ENCODE results near the gene CCDC122. TPM values are rescaled to one million over a fixed set of nuclear protein-coding genes. Genes with fewer than 3 reads are reported as not detected.

CCDC122 gene
- total and polyA plus RNA-seq, 2 experiments from 2014 or later = 4.1 to 7.6 TPM

DNA sequence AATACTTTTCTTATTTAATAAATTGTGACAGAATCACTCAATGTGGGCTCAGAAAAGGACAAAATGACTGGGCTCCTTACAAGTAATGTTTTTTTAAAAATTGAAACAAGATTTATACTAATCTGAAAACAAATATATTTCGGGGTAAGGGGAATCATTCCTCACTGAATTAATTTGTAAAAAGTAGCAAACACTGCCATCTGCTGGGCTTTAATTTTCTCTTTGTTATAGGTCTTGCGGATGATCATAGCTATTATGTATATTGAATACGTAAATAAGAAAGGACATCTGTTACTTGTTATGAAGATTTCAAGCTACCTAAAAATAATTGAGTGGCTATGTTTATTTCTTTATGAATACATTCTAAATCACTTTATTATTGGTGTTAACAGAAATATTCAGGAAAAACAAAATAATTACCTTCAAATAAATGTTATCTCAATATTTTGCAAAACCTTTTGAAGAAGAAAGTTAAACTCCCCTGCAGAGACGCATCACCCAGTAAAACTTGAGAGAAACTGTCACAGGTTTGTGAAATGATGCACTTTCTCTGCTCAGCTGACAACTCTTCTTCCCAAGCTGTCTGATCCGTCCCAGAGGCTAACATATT is 75.0 kb downstream of the CCDC122 start:
- Histone ChIP-seq H3K4me2 (ENCODE audit: unreplicated experiment) (peak overlapping the region; percentile 63), H3K9ac (peak overlapping the region; percentile 48), H3K36me3 (ENCODE audit: low read depth) (no peaks in the 10 kb centered on the region), H3K9me3 (ENCODE audit: low read depth) (no peaks in the 10 kb centered on the region), H3K4me1 (ENCODE audit: insufficient read depth) (peaks cover 10% of the 10 kb centered on the region; the same call in 1 of the 2 replicates), H3K27me3 (replicated peaks; ENCODE audit: insufficient read depth) (no peaks in the 10 kb centered on the region), H3F3A (ENCODE audit: insufficient read depth) (peaks cover 10% of the 10 kb centered on the region), H3K9me2 (ENCODE audit: insufficient read depth) (no peaks in the 10 kb centered on the region), H3K27ac (peak overlapping the region; percentile 85), H3K4me3 (peak overlapping the region; percentile 53), H3K79me2 (ENCODE audit: insufficient read depth) (no peaks in the 10 kb centered on the region), H4K20me1 (ENCODE audit: insufficient read depth) (no peaks in the 10 kb centered on the region), H2AFZ (peak overlapping the region; percentile 42)
- no peak for TF ChIP-seq EZH2phosphoT487 (IDR thresholded peaks at IDR 0.05; ENCODE audit: insufficient read depth, low read depth)
- no peak for TF ChIP-seq EZH2 (IDR thresholded peaks at IDR 0.05; ENCODE audit: insufficient read depth, poor library complexity, severe bottlenecking)
- peak; percentile 75 for DNase-seq
- in situ Hi-C loops (cut with MboI) = no loop called here
- WGBS, 2 experiments (ENCODE audit: low coverage in 1 of 2, low lambda C conversion rate in 2 of 2, missing lambda C conversion rate in 2 of 2) = 6 to 11% methylated on average over 5 of the region's 5 CpGs

DNA sequence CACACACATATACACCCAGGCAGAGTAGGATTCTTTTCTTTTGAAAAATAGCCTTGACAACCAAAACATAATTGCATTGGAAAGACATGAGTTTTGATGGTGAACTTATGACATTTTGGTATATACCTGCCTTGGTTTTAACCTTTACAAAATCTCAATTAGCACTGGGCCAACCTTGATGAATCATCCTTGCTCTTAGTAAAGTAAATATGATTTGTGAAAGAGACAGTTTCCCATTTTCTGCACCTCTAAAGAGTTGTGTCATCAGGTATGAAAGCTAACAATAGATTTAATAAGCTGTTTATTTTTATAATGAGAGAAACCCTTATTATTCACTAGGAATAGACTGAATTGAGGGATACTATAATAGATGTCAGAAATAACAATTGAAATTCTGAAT is 77.0 kb downstream of the CCDC122 start:
- TF ChIP-seq EZH2 (IDR thresholded peaks at IDR 0.05; ENCODE audit: insufficient read depth, poor library complexity, severe bottlenecking) (no peak), EZH2phosphoT487 (IDR thresholded peaks at IDR 0.05; ENCODE audit: insufficient read depth, low read depth) (no peak)
- H3K27me3 ChIP-seq (replicated peaks; ENCODE audit: insufficient read depth) = no peaks in the 10 kb centered on the region; the same call in 1 of the 2 replicates

DNA sequence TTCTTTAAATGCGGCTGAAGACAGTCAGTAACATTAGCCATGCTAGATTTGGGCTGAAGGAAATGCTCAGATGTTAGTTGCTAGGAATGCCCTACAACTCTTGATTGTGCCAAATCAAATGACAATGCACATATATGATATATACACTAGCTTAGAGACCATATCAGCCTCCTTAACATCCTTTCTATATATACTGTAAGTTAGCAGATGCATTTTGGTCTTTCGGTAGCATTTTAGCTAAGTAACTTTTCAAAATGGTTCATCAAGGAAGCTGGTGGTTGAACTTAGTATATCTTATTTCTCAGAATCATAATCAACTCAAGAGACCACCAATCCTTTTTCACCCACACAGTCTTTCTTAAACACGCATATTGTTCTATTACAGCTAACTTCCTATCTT is 78.7 kb downstream of the CCDC122 start:
- in situ Hi-C loops (cut with MboI) = no loop called here
- TF ChIP-seq EZH2 (IDR thresholded peaks at IDR 0.05; ENCODE audit: insufficient read depth, poor library complexity, severe bottlenecking) (no peak), EZH2phosphoT487 (IDR thresholded peaks at IDR 0.05; ENCODE audit: insufficient read depth, low read depth) (no peak)
- WGBS, 2 experiments (ENCODE audit: low coverage in 1 of 2, low lambda C conversion rate in 2 of 2, missing lambda C conversion rate in 2 of 2) = 89 to 99% methylated on average over 3 of the region's 3 CpGs

More for the DNA sequence above, 77.0 kb downstream of the CCDC122 start:
- H3K79me2 ChIP-seq (ENCODE audit: insufficient read depth) = no peaks in the 10 kb centered on the region
- no peaks in the 10 kb centered on the region for H4K20me1 ChIP-seq (ENCODE audit: insufficient read depth)
- DNase-seq = no peak
- H3K9ac ChIP-seq = no peak overlapping the region
- H3K4me1 ChIP-seq (ENCODE audit: insufficient read depth) = peaks cover 10% of the 10 kb centered on the region; the same call in 1 of the 2 replicates
- H3K27ac ChIP-seq = no peak overlapping the region
- peaks cover 10% of the 10 kb centered on the region for H3F3A ChIP-seq (ENCODE audit: insufficient read depth)
- H2AFZ ChIP-seq = no peak overlapping the region
- no peak overlapping the region for H3K4me2 ChIP-seq (ENCODE audit: unreplicated experiment)
- H3K36me3 ChIP-seq (ENCODE audit: low read depth) = no peaks in the 10 kb centered on the region
- no peaks in the 10 kb centered on the region for H3K9me3 ChIP-seq (ENCODE audit: low read depth)
- no peak overlapping the region for H3K4me3 ChIP-seq
- H3K9me2 ChIP-seq (ENCODE audit: insufficient read depth) = no peaks in the 10 kb centered on the region
- in situ Hi-C loops (cut with MboI) = no loop called here

DNA sequence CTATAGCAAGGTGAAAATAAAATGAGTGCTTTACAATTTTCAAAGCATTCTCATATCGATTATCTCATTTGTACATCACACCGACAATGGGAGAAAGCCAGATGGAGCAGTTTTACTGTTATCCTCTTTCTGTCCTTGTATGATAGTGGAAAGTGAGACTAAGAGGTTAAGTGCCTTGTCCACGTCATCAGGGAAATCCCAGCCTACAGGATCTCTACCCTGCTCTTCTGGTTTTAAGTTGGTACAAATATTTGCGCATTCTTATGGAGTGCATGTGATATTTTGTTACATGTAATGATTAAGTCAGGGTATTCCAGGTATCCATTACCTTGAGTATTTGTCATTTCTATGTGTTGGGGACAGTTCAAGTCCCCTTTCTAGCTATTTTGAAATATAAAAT is 80.3 kb downstream of the CCDC122 start:
- no peak overlapping the region for H3K4me2 ChIP-seq (ENCODE audit: unreplicated experiment)
- no peak overlapping the region for H3K4me3 ChIP-seq
- no peaks in the 10 kb centered on the region for H3K79me2 ChIP-seq (ENCODE audit: insufficient read depth)
- H2AFZ ChIP-seq = no peak overlapping the region
- H3K9ac ChIP-seq = no peak overlapping the region
- H4K20me1 ChIP-seq (ENCODE audit: insufficient read depth) = no peaks in the 10 kb centered on the region
- no peaks in the 10 kb centered on the region for H3K9me2 ChIP-seq (ENCODE audit: insufficient read depth)
- in situ Hi-C loops (cut with MboI) = loop anchor here (25.0 kb wide), 2 partner anchors 487 to 712 kb away; no protein-coding TSS in a partner anchor
- H3K27me3 ChIP-seq (replicated peaks; ENCODE audit: insufficient read depth) = peaks cover 4% of the 10 kb centered on the region; the same call in 1 of the 2 replicates
- no peak overlapping the region for H3K27ac ChIP-seq
- H3K4me1 ChIP-seq (ENCODE audit: insufficient read depth) = 0 out of 2 replicates have a peak, but pooled peaks cover 2% of the 10 kb centered on the region
- DNase-seq = no peak
- H3K9me3 ChIP-seq (ENCODE audit: low read depth) = no peaks in the 10 kb centered on the region
- no peaks in the 10 kb centered on the region for H3F3A ChIP-seq (ENCODE audit: insufficient read depth)
- WGBS, 2 experiments (ENCODE audit: low coverage in 1 of 2, low lambda C conversion rate in 2 of 2, missing lambda C conversion rate in 2 of 2) = 89 to 91% methylated on average over 4 of the region's 4 CpGs
- no peak for TF ChIP-seq EZH2phosphoT487 (IDR thresholded peaks at IDR 0.05; ENCODE audit: insufficient read depth, low read depth)
- no peak for TF ChIP-seq EZH2 (IDR thresholded peaks at IDR 0.05; ENCODE audit: insufficient read depth, poor library complexity, severe bottlenecking)
- H3K36me3 ChIP-seq (ENCODE audit: low read depth) = no peaks in the 10 kb centered on the region

More for the DNA sequence above, 78.7 kb downstream of the CCDC122 start:
- Histone ChIP-seq H3K27ac (no peak overlapping the region), H3K27me3 (replicated peaks; ENCODE audit: insufficient read depth) (peaks cover 4% of the 10 kb centered on the region; the same call in 1 of the 2 replicates), H4K20me1 (ENCODE audit: insufficient read depth) (no peaks in the 10 kb centered on the region), H3K4me3 (no peak overlapping the region), H3K9me3 (ENCODE audit: low read depth) (no peaks in the 10 kb centered on the region), H3F3A (ENCODE audit: insufficient read depth) (peaks cover 9% of the 10 kb centered on the region), H3K36me3 (ENCODE audit: low read depth) (no peaks in the 10 kb centered on the region), H2AFZ (no peak overlapping the region), H3K4me2 (ENCODE audit: unreplicated experiment) (no peak overlapping the region), H3K9me2 (ENCODE audit: insufficient read depth) (no peaks in the 10 kb centered on the region), H3K4me1 (ENCODE audit: insufficient read depth) (peaks cover 10% of the 10 kb centered on the region; the same call in 1 of the 2 replicates), H3K9ac (no peak overlapping the region), H3K79me2 (ENCODE audit: insufficient read depth) (no peaks in the 10 kb centered on the region)
- DNase-seq = no peak
